ENCODE data around the gene KCNMB2.
"Not testable (repeated sequence)": the region's sequence is repeated elsewhere in the genome, so short reads cannot be mapped to it uniquely, and the experiment has no call there.

KCNMB2 gene

DNA sequence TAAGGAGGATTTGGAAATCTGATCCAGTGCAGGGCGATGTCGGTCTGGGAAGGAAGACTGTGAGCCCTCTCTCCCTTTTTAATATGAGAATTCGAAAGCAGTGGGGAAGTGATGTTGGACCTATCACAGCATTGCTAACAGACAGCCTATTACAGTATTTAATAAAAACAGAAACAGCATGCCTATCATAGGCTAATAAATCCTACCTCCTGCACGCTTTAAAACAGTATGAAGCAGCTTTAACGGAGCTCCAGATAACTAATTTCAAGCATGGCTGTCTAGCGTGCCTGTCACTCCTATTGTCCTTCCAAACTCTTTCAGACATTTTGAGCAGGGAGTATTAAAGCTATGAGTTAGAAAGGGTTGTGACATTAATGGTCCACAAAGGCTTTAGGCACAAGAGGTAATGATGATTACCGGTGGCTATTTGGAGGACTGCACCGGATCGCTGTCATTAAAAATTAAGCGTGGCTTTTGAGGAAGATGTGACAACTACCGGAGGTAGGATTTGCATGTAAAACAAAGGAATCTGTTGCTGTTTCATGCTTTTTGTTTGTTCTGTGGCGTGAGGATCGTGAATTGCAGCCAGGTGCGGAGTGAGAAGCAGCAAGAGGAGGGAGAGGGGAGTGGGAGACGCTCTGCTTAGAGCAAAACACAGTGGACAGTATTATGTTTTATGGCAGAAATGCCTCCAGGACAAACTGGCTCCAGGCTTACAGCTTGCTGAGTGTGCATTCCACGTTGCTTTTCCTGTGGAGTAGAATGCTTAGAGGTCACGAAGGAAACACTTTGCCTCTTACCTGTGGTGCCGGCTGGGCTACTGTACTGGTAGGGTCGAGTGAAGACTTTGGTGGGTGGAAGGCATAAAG, at the start of gene KCNMB2:
Gene KCNMB2 (plus strand): TSS at position 226 of the 869 bp plus-strand sequence.
- no peak for DNase-seq

DNA sequence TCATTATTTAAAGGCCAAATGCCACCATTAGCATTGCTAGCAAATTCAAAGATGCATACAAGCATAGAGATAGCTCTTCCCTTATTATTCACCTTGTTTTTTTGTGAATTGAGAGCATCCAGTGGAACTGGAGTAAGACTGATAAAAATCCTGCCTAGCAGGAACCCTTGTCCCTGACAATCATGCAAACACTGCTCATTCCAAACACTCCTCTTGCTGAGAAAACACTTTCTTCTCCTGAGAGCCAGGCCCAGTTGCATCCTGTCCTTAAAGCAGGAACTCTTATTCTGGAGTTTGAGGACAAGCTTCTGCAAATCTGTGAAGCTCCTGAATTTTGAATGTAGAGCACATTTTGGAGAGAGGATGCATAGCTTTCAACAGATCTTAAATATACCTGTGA, 49.3 kb upstream of the KCNMB2 start:
- DNase-seq: no peak

DNA sequence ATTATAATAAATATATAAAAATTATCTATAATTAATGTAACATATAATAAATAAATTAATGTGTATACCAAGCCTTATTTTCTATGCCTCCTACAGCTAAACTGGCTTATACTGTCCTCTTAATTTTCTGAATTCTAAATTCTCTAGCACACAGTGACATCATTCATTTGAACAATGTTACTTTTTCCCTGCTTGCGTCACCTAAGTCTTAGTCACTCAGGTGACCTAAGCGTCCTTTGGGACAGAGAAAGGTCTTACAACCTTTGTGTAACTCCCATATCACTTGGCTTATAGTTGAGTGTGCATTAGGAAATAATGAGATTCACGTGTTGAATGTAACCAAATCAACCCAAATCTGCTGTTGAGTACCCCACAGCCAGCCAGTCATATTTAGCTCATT, 48.5 kb upstream of the KCNMB2 start:
- no peak for DNase-seq

DNA sequence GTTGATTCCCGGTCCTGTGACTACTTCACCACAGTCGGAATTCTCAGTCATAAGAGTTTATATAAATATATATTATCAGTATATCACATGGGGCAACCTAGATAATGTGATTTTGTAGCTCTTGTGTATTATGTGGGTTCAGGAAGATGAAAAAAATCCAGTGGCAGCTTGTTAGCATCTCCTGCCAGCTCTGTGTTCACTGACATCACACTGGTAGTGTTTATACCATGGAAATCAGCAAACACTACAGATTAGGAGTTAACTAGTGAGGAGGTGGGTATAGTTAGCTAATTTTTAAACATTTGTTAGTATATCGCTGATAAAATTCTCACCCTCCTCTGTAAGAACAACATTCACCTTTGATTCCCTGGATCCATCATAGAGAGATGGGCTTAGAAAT, 44.5 kb upstream of the KCNMB2 start:
- no peak for DNase-seq

DNA sequence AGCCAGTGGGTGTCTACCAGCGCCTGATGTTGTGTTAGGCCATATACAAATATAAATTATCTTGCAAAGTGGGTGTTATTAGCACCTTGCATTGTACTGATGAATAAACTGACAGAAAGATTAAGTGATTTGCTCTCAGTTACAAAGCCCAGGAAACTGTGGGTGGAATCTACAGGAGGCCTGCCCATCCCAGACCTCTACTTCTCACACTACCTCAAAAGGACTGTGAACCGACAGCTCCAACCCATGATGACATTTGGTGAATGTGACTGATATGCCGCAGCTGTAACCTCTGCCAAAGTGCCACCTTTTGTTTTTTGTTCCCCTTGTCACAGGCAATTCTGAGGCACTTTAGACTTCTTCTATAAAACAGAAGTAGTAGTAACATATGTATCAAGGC, 43.7 kb upstream of the KCNMB2 start:
- no peak for DNase-seq

DNA sequence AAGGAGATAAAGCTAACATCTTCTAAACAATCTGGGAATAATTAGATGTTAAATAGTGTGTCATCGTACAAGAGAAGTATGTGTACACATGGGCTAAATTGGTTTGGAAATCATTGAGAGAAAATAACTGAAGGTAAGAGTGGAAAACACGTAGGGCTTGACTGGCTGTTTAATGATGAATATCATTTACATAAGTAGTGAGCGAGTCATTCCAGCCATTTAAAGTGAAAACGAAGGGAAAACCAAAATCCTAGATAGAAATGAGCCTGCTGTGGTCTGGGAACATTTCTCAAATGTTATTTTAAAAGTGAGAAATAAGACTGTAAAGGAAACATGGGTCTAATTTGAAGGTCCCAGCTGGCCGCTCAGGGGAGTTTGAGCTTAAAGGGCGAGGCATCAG, 41.9 kb upstream of the KCNMB2 start:
- no peak for DNase-seq

DNA sequence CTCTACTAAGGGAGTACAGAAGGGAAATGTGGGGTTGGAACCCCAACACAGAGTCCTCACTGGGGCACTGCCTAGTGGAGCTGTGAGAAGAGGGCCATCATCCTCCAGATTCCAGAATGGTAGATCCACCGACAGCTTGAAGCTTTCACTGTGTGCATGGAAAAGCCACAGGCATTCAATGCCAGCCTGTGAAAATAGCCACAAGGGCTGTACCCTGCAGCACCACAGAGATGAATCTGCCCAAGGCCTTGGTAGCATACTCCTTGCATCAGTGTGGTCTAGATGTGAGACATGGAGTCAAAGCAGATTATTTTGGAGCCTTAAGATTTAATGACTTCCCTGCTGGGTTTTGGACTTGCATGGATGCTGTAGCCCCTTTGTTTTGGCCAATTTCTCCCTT, 39.3 kb upstream of the KCNMB2 start:
- no peak for DNase-seq

DNA sequence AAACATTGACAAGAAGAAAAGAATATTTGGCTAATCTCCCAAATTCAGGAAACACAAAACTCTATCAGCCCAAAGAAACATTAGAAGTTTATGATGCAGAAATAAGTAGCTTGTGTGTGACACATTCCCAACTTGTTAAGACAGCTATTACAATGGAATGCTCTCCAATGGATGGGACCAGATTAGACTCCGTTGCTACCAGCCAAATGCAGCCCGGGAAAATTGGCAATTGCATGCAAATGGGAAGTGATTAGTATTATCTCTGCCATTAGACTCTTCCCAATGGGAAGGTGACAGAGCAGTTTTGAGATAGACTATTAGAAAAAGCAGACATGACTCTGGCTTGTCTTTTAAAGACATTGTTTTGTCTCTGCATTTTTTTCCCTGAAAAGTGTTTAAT, 37.4 kb upstream of the KCNMB2 start:
- DNase-seq: no peak

DNA sequence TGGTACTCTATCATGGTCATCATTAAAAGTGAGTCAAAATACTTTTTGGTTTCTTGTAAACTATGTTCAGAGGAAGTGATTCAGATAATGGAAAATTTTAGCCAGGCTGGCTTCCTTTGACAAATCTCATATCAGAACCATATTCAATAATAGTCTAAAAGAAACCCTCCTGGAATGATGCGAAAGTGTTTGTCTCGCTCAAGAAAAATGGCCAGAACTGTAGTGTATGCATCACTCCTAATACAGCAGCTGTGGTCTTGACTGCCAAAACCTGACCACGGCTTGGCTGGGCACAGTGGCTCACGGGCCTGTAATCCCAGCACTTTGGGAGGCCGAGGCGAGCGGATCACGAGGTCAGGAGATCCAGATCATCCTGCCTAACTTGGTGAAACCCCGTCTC, 35.6 kb upstream of the KCNMB2 start:
- DNase-seq: no peak

- DNase-seq: no peak
Measured at GRCh38 chr3:178504128-178504527, 32.1 kb upstream of the KCNMB2 start.

DNA sequence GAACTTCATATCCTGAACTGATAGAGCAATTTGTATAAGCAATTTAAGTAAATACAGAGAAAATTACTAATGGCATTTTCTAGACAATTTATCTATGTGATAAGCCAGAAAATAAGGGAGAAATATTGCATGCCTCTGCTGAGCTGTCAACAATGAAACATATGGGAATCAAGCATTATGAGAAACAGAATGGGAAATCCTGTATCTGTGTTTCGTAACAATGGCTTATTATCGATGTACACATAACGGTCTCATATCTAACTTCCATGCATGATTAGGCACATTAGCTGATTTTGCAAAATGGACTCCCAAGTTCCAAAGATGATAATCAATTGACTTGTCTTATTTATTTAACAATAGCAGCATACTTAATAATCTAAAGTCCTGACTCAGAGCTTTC, 30.4 kb upstream of the KCNMB2 start:
- no peak for DNase-seq

GRCh38 chr3:178507507-178508442, 28.5 kb upstream of the KCNMB2 start:
- no peak for DNase-seq

DNA sequence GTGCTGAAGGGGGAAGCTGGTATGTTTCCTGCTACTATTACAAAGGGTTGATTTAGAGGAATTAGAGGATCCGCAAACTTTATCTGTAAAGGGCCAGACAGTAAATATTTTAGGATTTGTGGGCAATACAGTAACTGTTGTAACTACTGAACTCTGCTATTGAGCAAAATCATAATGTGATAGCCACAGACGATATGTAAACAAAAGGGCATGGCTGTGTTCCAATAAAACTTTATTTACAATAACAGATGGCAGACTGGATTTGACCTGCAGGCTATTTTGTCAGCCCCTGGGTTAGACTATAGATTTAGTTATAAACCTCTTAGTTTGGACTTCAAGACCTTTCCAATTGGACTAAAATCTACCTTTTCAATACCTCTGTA, 27.8 kb upstream of the KCNMB2 start:
- DNase-seq: no peak

- no peak for DNase-seq
Measured at GRCh38 chr3:178510496-178510895, 25.7 kb upstream of the KCNMB2 start.

DNA sequence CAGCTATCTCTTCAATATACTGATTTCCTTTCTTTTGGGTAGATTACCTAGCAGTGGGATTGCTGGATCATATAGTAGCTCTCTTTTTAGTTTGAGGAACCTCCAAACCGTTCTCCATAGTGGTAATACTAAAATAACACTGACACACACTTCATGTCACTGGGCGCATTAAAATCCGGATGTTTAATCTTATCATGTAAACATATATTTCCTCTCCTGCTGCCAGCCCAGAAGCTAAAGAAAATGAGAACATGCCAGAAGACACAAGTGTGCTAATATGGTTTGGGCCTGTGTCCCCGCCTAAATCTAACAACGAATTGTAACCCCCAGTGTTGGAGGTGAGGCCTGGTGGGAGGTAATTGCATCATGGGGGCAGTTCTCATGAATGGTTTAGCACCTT, 23.6 kb upstream of the KCNMB2 start:
- DNase-seq: no peak

- DNase-seq: no peak
Measured at GRCh38 chr3:178513546-178514380, 22.5 kb upstream of the KCNMB2 start.

DNA sequence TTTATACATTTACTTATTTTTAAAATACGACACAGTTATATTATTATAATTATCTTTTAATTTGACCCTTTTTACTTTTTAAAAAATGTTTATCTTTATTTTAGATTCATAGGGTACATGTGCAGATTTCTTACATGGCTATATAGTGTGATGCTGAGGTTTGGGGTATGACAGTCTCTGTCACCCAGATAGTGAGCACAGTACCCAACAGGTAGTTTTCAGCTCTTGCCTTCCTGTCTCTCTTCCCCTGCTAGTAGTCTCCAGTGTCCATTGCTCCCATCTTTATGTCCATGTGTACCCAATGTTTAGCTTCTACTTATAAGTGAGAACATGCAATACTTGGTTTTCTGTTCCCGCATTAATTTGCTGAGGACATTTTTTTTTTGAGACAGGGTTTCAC, 21.8 kb upstream of the KCNMB2 start:
- DNase-seq: no peak

DNA sequence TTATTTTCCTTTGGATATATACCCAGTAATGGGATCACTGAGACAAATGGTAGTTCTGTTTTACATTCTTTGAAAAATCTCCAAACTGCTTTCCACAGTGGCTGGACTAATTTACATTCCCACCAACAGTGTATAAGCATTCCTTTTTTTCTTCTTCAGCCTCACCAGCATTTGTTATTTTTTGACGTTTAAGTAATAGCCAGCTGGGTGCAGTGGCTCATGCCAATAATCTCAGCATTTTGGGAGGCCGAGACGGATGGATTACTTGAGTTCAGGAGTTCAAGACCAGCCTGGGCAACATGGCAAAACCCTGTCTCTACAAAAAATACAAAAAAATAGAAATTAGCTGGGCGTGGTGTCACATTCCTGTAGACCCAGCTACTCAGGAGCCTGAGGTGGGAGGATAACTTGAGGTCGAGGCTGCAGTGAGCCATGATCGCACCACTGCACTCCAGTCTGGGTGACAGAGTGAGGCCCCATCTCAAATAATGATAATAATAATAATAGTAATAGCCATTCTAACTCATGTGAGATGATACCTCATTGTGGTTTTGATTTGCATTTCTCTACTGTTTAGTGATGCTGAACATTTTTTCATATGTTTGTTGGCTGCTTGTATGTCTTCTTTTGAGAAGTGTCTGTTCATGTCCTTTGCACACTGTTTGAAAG, 21.0 kb upstream of the KCNMB2 start:
- DNase-seq: not testable (repeated sequence)

DNA sequence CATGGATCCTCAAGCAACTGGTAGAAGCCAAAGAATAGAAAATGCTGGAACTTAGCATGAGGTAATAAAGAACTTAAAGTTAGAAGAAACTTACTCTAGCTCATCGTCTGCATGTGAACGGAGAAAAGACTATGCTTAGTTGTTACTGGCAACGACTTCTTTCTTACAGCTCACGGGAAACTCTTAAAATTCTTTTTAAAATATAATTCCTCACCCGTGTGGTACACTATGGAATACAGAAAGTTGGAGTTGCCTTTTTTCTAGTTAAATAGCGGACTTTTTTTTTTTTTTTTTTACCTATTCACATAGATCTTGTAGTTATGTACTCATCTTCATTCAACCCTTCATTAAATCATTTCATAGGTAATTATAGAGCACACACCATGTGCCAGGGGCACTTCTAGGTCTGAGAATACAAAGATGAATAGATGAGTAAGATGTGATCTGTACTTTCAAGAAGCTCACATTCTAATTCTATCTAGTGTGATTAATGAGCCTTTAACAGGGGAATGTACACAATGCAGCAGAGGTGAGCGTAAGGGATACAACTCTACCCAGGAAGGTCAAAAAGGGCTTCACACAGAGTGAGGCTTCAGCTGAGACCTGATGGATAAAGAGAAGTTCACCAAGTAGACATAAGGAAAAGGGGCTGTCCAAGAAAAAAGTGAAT, 18.4 kb upstream of the KCNMB2 start:
- DNase-seq: no peak

GRCh38 chr3:178518660-178519396, 17.4 kb upstream of the KCNMB2 start:
- DNase-seq: no peak

DNA sequence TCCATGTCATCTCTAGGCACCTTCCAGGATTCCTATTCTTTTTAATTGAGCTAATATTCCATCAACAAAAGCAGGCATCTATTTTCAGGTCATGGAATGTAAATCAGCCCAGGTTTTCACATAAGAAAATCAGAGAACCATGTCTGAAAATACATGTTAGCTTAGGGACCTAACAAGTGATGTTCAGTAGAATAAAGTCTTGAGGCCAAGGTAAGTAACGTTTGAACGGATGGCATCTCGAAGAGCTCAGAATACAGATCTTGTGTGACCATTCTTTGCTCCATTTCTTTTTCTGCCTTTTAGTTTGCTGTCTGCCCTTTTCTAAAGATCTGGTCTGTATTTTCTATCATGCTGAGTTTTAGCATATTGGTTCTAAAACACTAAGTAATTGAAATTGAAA, 16.5 kb upstream of the KCNMB2 start:
- no peak for DNase-seq

Measured in suppressor macrophage treated with lipopolysaccharide for 1 hour (primary cell).